K562 (cell line): ENCODE data around the gene STXBP6. TPM values are rescaled to one million over a fixed set of nuclear protein-coding genes. Genes with fewer than 3 reads are reported as not detected.

Experiments used
- ATAC-seq: fragments of 200-7000 bp; cut with Tn5 transposase; 3 replicates; pipeline ENCODE4 v1.9.1; 2020; ENCODE audit warnings: moderate library complexity
- BruUV-seq: library from RNA; stranded (reverse); fragments of 400-500 nt; replicated peaks from 2 replicates; lab custom pipeline; 2021; lab: Mats Ljungman, UMichigan
- CTCF ChIA-PET: fragments of 300-600 bp; formaldehyde crosslinking; extraction: SDS; loops from one replicate; lab custom pipeline; 2021; ENCODE audit warnings: low intra/inter-chr PET ratio; lab: Yijun Ruan, JAX
- POLR2A ChIA-PET: fragments of 300-600, 350-650 bp; sonication (Branson Sonifier 250); formaldehyde crosslinking; extraction: SDS; loops from one replicate; lab custom pipeline; 2021; ENCODE audit warnings: antibody characterized with exemption, inconsistent platforms; lab: Yijun Ruan, JAX
- DNase-seq, 4 experiments: peaks; one replicate each; pipeline versions ENCODE4 v3.0.0 to v3.0.0-alpha.2; 2011 to 2018; ENCODE audit warnings: low spot score in 3 of 4, mixed read lengths in 3 of 4; ENCODE audit errors: extremely low read depth in 1 of 4
- FAIRE-seq: peaks from 2 replicates; lab custom pipeline; 2011; peaks lifted over from hg19 to GRCh38; lab: Jason Lieb, UNC
- H2AFZ ChIP-seq: 2 replicates; pipeline ENCODE4 v1.6.0; 2011; ENCODE audit warnings: low read depth, low read length, control low read depth, inconsistent platforms
- H3K27ac ChIP-seq: fragments of 200-600 bp; 3 replicates; pipeline ENCODE4 v1.8.0; 2011; ENCODE audit warnings: low read depth, mild to moderate bottlenecking, control low read depth, inconsistent platforms, low read length, moderate library complexity, mixed read lengths; ENCODE audit errors: extremely low read depth
- H3K27me3 ChIP-seq, 2 experiments: fragments of 300-600 bp in 1 of 2; 2 replicates in 1 of 2; 3 replicates in 1 of 2; pipeline versions ENCODE4 v1.6.0 to v1.8.0; 2011; ENCODE audit warnings: inconsistent platforms in 2 of 2, low read length in 2 of 2, mild to moderate bottlenecking in 1 of 2, mixed read lengths in 1 of 2, moderate library complexity in 1 of 2; ENCODE audit not compliant: control insufficient read depth in 2 of 2, insufficient read depth in 2 of 2
- H3K36me3 ChIP-seq: fragments of 300-600 bp; 3 replicates; pipeline ENCODE4 v1.8.0; 2011; ENCODE audit warnings: mild to moderate bottlenecking, low read length, inconsistent platforms; ENCODE audit not compliant: control insufficient read depth, insufficient read depth
- H3K4me1 ChIP-seq, 2 experiments: fragments of 200-600 bp in 1 of 2; replicated peaks in 1 of 2; 2 replicates in 1 of 2; 3 replicates in 1 of 2; pipeline versions ENCODE4 v1.5.1 to v1.8.0; 2011; ENCODE audit warnings: inconsistent platforms in 2 of 2, low read length in 2 of 2, mild to moderate bottlenecking in 1 of 2, mixed read lengths in 1 of 2, moderate library complexity in 1 of 2; ENCODE audit not compliant: control insufficient read depth in 2 of 2, insufficient read depth in 2 of 2
- H3K4me2 ChIP-seq: 2 replicates; pipeline ENCODE4 v1.6.1; 2011; ENCODE audit warnings: low read length, control low read depth, inconsistent platforms, mixed read lengths; ENCODE audit not compliant: insufficient read depth
- H3K4me3 ChIP-seq: fragments of 200-600 bp; sonication (generic), shearing (Covaris generic); 2 replicates; pipeline ENCODE4 v1.5.1; 2016; ENCODE audit warnings: control low read depth, inconsistent platforms
- H3K79me2 ChIP-seq: fragments of 200-600 bp; 3 replicates; pipeline ENCODE4 v1.8.0; 2011; ENCODE audit warnings: low read length, inconsistent platforms; ENCODE audit not compliant: control insufficient read depth, insufficient read depth
- H3K9ac ChIP-seq, 2 experiments: 2 replicates each; pipeline versions ENCODE4 v1.6.0 to v1.6.1; 2011; ENCODE audit warnings: low read depth in 2 of 2, low read length in 2 of 2, control low read depth in 1 of 2, inconsistent platforms in 1 of 2, mild to moderate bottlenecking in 1 of 2, mixed read lengths in 1 of 2; ENCODE audit not compliant: insufficient read depth in 1 of 2
- H3K9me1 ChIP-seq: one replicate; pipeline ENCODE4 v1.6.0; 2011; ENCODE audit warnings: inconsistent platforms, mild to moderate bottlenecking, low read length, moderate library complexity; ENCODE audit not compliant: control insufficient read depth, insufficient read depth
- H3K9me3 ChIP-seq: replicated peaks from 2 replicates; pipeline ENCODE4 v1.5.1; 2011; ENCODE audit warnings: low read depth, low read length, inconsistent platforms; ENCODE audit not compliant: control insufficient read depth, insufficient read depth
- H4K20me1 ChIP-seq: replicated peaks from 2 replicates; pipeline ENCODE4 v1.6.1; 2011; ENCODE audit warnings: low read length, inconsistent platforms, mixed read lengths; ENCODE audit not compliant: control insufficient read depth, insufficient read depth
- C11orf30 ChIP-seq: fragments of 450-650 bp; IDR thresholded peaks from 2 replicates; pipeline ENCODE4 v1.6.1; 2016; ENCODE audit warnings: low read depth, mild to moderate bottlenecking
- HLTF ChIP-seq: fragments of 450-650 bp; IDR thresholded peaks from 2 replicates; pipeline ENCODE4 v1.6.1; 2016
- IRF1 ChIP-seq: sonication (generic); formaldehyde crosslinking; IDR thresholded peaks from 2 replicates; pipeline ENCODE4 v1.8.0; 2022; ENCODE audit warnings: missing genetic modification reagents, mild to moderate bottlenecking, borderline replicate concordance
- NFRKB ChIP-seq: fragments of 450-650 bp; IDR thresholded peaks from 2 replicates; pipeline ENCODE4 v1.6.1; 2016; ENCODE audit warnings: low read depth
- PML ChIP-seq: IDR thresholded peaks from 2 replicates; pipeline ENCODE4 v1.6.1; 2012; ENCODE audit warnings: low read length, inconsistent platforms
- POLR2H ChIP-seq: IDR thresholded peaks from 2 replicates; pipeline ENCODE4 v1.6.1; 2016; ENCODE audit warnings: missing genetic modification characterization, low read depth, mild to moderate bottlenecking, control low read depth, missing compliant biosample characterization, moderate library complexity
- RB1 ChIP-seq: fragments of 450-650 bp; IDR thresholded peaks from 2 replicates; pipeline ENCODE4 v1.6.1; 2017; ENCODE audit warnings: low read depth, mild to moderate bottlenecking
- TCF7L2 ChIP-seq: fragments of 150-350 bp; IDR thresholded peaks from 2 replicates; pipeline ENCODE4 v1.6.1; 2016; ENCODE audit warnings: low read depth, mild to moderate bottlenecking, low read length, moderate library complexity
- TRIM28 ChIP-seq: fragments of 450-650 bp; IDR thresholded peaks from 2 replicates; pipeline ENCODE4 v1.6.1; 2017
- U2AF1 ChIP-seq: fragments of 200-400 bp; formaldehyde crosslinking; optimal IDR thresholded peaks from 2 replicates; pipeline ENCODE3; 2017; ENCODE audit warnings: mild to moderate bottlenecking, low read depth, low read length, moderate library complexity
- WGBS: fragments of 100-300 bp; shearing (Covaris generic); methylation state at CpG from one replicate; pipeline ENCODE4 v1.1.6; 2016; ENCODE audit warnings: low coverage, mixed read lengths; ENCODE audit not compliant: insufficient coverage; ENCODE audit errors: missing lambda C conversion rate; 5-methylcytosine and 5-hydroxymethylcytosine counted together
- in situ Hi-C: fragments of 300-500 bp; cut with MboI; formaldehyde crosslinking; loops from 4 replicates; pipeline ENCODE4 v1.15.0; 2018; ENCODE audit warnings: inconsistent platforms, mixed read lengths
- intact Hi-C: fragments of 100-400 bp; cut with micrococcal nuclease; formaldehyde crosslinking; loops from 2 replicates; pipeline ENCODE4 v1.14.2; 2022
- polyA plus RNA-seq, 8 experiments: library from polyadenylated mRNA; depleted of rRNA in 4 of 8; stranded (reverse) in 5 of 8; unstranded in 3 of 8; fragments of >200 nt; fragmentation: Nextera tagmentation in 2 of 8; fragmentation: Illumina TruSeq in 1 of 8; extraction: Ambion mirVana in 2 of 8; extraction: Trizol in 1 of 8; gene quantifications; 2 replicates each; pipeline versions ENCODE4 v1.2.1 to v1.2.3, GENCODE V29; 2011 to 2014; ENCODE audit warnings: inconsistent platforms in 1 of 8, missing spikeins in 1 of 8
- total RNA-seq, 7 experiments: library from RNA; depleted of rRNA in 6 of 7; stranded (reverse); fragments of >200 nt in 6 of 7; fragmentation: Illumina TruSeq in 2 of 7; extraction: Trizol in 2 of 7; gene quantifications; 2 replicates each; pipeline versions ENCODE4 v1.2.1 to v1.2.3, GENCODE V29; 2011 to 2021; ENCODE audit warnings: low replicate concordance in 1 of 7
- TF ChIP-seq, protein P1 (sequence below): fragments of 250-450 bp; sonication (Bioruptor Pico); IDR thresholded peaks from 2 replicates; pipeline ENCODE4 v1.5.0; 2020; ENCODE audit warnings: mild to moderate bottlenecking
- TF ChIP-seq, protein P2 (sequence below): fragments of 250-450 bp; sonication (Bioruptor Pico); IDR thresholded peaks from 2 replicates; pipeline ENCODE4 v1.8.0; 2021; ENCODE audit warnings: moderate library complexity, mild to moderate bottlenecking, inconsistent platforms
- TF ChIP-seq, protein P3 (sequence below): fragments of 250-450 bp; sonication (Bioruptor Pico); IDR thresholded peaks from 2 replicates; pipeline ENCODE4 v1.8.0; 2021; ENCODE audit warnings: borderline replicate concordance, mild to moderate bottlenecking, moderate library complexity; ENCODE audit not compliant: poor library complexity, severe bottlenecking

Gene STXBP6
- total and polyA plus RNA-seq, 9 of the 15 experiments (the other 6 are each of a cell fraction or from before 2014, with no cell fraction given): 0.27 to 0.89 (median 0.59) TPM

DNA sequence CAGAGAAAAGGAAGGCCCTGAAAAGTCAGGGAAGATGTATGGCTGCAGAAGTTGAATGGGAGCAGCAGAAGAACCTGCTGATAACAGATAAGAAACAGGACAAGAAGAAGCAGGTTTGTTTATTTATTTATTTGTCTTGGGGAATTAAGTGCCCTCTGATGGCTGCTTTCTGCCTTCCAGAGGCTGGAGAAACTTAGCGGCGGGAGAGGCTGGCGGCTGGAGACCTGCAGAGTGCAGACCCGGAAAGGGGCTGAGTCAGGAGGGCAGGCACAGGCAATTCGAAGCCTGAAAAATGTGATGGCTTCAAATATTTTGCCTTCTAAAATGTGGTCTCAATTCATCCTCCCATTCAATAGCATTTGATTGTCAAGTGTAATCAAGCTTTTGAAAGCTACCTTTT, 247.7 kb downstream of the STXBP6 start:
- no peaks in the 10 kb centered on the region for H4K20me1 ChIP-seq
- TF ChIP-seq, protein P1, sequence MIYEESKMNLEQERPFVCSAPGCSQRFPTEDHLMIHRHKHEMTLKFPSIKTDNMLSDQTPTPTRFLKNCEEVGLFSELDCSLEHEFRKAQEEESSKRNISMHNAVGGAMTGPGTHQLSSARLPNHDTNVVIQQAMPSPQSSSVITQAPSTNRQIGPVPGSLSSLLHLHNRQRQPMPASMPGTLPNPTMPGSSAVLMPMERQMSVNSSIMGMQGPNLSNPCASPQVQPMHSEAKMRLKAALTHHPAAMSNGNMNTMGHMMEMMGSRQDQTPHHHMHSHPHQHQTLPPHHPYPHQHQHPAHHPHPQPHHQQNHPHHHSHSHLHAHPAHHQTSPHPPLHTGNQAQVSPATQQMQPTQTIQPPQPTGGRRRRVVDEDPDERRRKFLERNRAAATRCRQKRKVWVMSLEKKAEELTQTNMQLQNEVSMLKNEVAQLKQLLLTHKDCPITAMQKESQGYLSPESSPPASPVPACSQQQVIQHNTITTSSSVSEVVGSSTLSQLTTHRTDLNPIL (CRISPR knock-in tag): no peak
- no peak for TF ChIP-seq IRF1 (CRISPR knock-in tag)
- TF ChIP-seq NFRKB: no peak
- TF ChIP-seq HLTF: no peak
- TF ChIP-seq, protein P2, sequence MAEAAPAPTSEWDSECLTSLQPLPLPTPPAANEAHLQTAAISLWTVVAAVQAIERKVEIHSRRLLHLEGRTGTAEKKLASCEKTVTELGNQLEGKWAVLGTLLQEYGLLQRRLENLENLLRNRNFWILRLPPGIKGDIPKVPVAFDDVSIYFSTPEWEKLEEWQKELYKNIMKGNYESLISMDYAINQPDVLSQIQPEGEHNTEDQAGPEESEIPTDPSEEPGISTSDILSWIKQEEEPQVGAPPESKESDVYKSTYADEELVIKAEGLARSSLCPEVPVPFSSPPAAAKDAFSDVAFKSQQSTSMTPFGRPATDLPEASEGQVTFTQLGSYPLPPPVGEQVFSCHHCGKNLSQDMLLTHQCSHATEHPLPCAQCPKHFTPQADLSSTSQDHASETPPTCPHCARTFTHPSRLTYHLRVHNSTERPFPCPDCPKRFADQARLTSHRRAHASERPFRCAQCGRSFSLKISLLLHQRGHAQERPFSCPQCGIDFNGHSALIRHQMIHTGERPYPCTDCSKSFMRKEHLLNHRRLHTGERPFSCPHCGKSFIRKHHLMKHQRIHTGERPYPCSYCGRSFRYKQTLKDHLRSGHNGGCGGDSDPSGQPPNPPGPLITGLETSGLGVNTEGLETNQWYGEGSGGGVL (CRISPR knock-in tag): no peak
- no peak for TF ChIP-seq POLR2H
- no peak for TF ChIP-seq RB1
- TF ChIP-seq, protein P3, sequence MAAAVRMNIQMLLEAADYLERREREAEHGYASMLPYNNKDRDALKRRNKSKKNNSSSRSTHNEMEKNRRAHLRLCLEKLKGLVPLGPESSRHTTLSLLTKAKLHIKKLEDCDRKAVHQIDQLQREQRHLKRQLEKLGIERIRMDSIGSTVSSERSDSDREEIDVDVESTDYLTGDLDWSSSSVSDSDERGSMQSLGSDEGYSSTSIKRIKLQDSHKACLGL (CRISPR knock-in tag): no peak
- TF ChIP-seq C11orf30: no peak
- TF ChIP-seq U2AF1: no peak
- no peak for TF ChIP-seq TRIM28
- TF ChIP-seq TCF7L2: no peak
- no peak for TF ChIP-seq PML
- CTCF ChIA-PET: interaction anchor here (0.6 kb wide), 1 partner anchor 241 kb away, joined by 3 read pairs; no protein-coding TSS in a partner anchor
- FAIRE-seq: no peak
- no peak overlapping the region for H3K27ac ChIP-seq
- no peaks in the 10 kb centered on the region for H3K9me3 ChIP-seq
- DNase-seq: no peak
- H3K9me1 ChIP-seq: no peaks in the 10 kb centered on the region
- POLR2A ChIA-PET: no interaction called here
- no peaks in the 10 kb centered on the region; a peak in 2 of 5 replicates for H3K27me3 ChIP-seq
- no peak overlapping the region for H3K4me3 ChIP-seq
- no peak overlapping the region for H2AFZ ChIP-seq
- H3K36me3 ChIP-seq: no peaks in the 10 kb centered on the region
- no peaks in the 10 kb centered on the region for H3K79me2 ChIP-seq
- intact Hi-C loops (no loop called here), in situ Hi-C loops (loop anchor here (10.0 to 25.0 kb wide), 2 partner anchors 243 to 335 kb away; no protein-coding TSS in a partner anchor)
- no peak overlapping the region for H3K4me2 ChIP-seq
- no peak overlapping the region for H3K9ac ChIP-seq
- H3K4me1 ChIP-seq: no peaks in the 10 kb centered on the region
- no peak for ATAC-seq
- 4% methylated on average over 4 of the region's 5 CpGs for WGBS
- BruUV-seq: no TSS peak
